Measurements from ENCODE around the gene CRABP2. TPM values are rescaled to one million over a fixed set of nuclear protein-coding genes. Genes with fewer than 3 reads are reported as not detected.

The CRABP2 gene
- total and polyA plus RNA-seq, 2 experiments from 2014 or later, result 38.8 to 64.1 TPM

- in situ Hi-C loops (cut with MboI), result no loop called here
- H2AFZ ChIP-seq, result peak overlapping the region; percentile 87
- no peaks in the 10 kb centered on the region for H3K27me3 ChIP-seq (replicated peaks; ENCODE audit: insufficient read depth)
These were observed 45.2 kb downstream of the CRABP2 start for GRCh38 chr1:156659988-156660751.

GRCh38 chr1:156659661-156659987, 45.8 kb downstream of the CRABP2 start:
- Histone ChIP-seq H3K4me2 (ENCODE audit: unreplicated experiment) (peak overlapping the region; percentile 50), H3K9me2 (ENCODE audit: insufficient read depth) (no peaks in the 10 kb centered on the region), H3K9me3 (ENCODE audit: low read depth) (no peaks in the 10 kb centered on the region), H2AFZ (peak overlapping the region; percentile 87), H3K9ac (peak overlapping the region; percentile 48), H3K27ac (peak overlapping the region; percentile 25; the same call in 1 of the 2 replicates), H3K4me3 (peak overlapping the region; percentile 38), H3K4me1 (ENCODE audit: insufficient read depth) (peaks cover 50% of the 10 kb centered on the region), H3K79me2 (ENCODE audit: insufficient read depth) (no peaks in the 10 kb centered on the region), H3K36me3 (ENCODE audit: low read depth) (no peaks in the 10 kb centered on the region), H4K20me1 (ENCODE audit: insufficient read depth) (no peaks in the 10 kb centered on the region), H3K27me3 (replicated peaks; ENCODE audit: insufficient read depth) (peaks cover under 1% of the 10 kb centered on the region; the same call in 1 of the 2 replicates), H3F3A (ENCODE audit: insufficient read depth) (peaks cover 25% of the 10 kb centered on the region)
- DNase-seq, result no peak
- WGBS, 2 experiments (ENCODE audit: low coverage in 1 of 2, low lambda C conversion rate in 2 of 2, missing lambda C conversion rate in 2 of 2), result 4 to 6% methylated on average over 6 of the region's 6 CpGs
- in situ Hi-C loops (cut with MboI), result no loop called here
- no peak for TF ChIP-seq EZH2 (IDR thresholded peaks at IDR 0.05; ENCODE audit: insufficient read depth, poor library complexity, severe bottlenecking)
- no peak for TF ChIP-seq EZH2phosphoT487 (IDR thresholded peaks at IDR 0.05; ENCODE audit: insufficient read depth, low read depth)

More at GRCh38 chr1:156659988-156660751, 45.2 kb downstream of the CRABP2 start:
- Histone ChIP-seq H3K9me2 (ENCODE audit: insufficient read depth) (no peaks in the 10 kb centered on the region), H4K20me1 (ENCODE audit: insufficient read depth) (no peaks in the 10 kb centered on the region), H3K9ac (peak overlapping the region; percentile 48), H3K4me3 (peak overlapping the region; percentile 38), H3F3A (ENCODE audit: insufficient read depth) (peaks cover 25% of the 10 kb centered on the region), H3K27ac (peak overlapping the region; percentile 62), H3K4me2 (ENCODE audit: unreplicated experiment) (peak overlapping the region; percentile 50), H3K36me3 (ENCODE audit: low read depth) (no peaks in the 10 kb centered on the region), H3K9me3 (ENCODE audit: low read depth) (no peaks in the 10 kb centered on the region), H3K4me1 (ENCODE audit: insufficient read depth) (peaks cover 53% of the 10 kb centered on the region), H3K79me2 (ENCODE audit: insufficient read depth) (no peaks in the 10 kb centered on the region)
- DNase-seq, result peak; percentile 99
- WGBS, 2 experiments (ENCODE audit: low coverage in 1 of 2, low lambda C conversion rate in 2 of 2, missing lambda C conversion rate in 2 of 2), result 5% methylated on average over 28 to 37 of the region's 38 CpGs
- no peak for TF ChIP-seq EZH2phosphoT487 (IDR thresholded peaks at IDR 0.05; ENCODE audit: insufficient read depth, low read depth)
- no peak for TF ChIP-seq EZH2 (IDR thresholded peaks at IDR 0.05; ENCODE audit: insufficient read depth, poor library complexity, severe bottlenecking)

GRCh38 chr1:156658945-156659574, 46.3 kb downstream of the CRABP2 start:
- Histone ChIP-seq H3K4me1 (ENCODE audit: insufficient read depth) (peaks cover 45% of the 10 kb centered on the region), H3K79me2 (ENCODE audit: insufficient read depth) (no peaks in the 10 kb centered on the region), H4K20me1 (ENCODE audit: insufficient read depth) (no peaks in the 10 kb centered on the region), H3K4me2 (ENCODE audit: unreplicated experiment) (peak overlapping the region; percentile 50), H3K9me2 (ENCODE audit: insufficient read depth) (no peaks in the 10 kb centered on the region), H3K27ac (0 out of 2 replicates have a peak overlapping the region, but pooled peaks have one; percentile 25), H2AFZ (peak overlapping the region; percentile 87), H3K4me3 (no peak overlapping the region), H3K27me3 (replicated peaks; ENCODE audit: insufficient read depth) (peaks cover 6% of the 10 kb centered on the region; the same call in 1 of the 2 replicates), H3K36me3 (ENCODE audit: low read depth) (no peaks in the 10 kb centered on the region), H3K9me3 (ENCODE audit: low read depth) (no peaks in the 10 kb centered on the region), H3K9ac (peak overlapping the region; percentile 48), H3F3A (ENCODE audit: insufficient read depth) (peaks cover 25% of the 10 kb centered on the region)
- TF ChIP-seq EZH2phosphoT487 (IDR thresholded peaks at IDR 0.05; ENCODE audit: insufficient read depth, low read depth) (no peak), EZH2 (IDR thresholded peaks at IDR 0.05; ENCODE audit: insufficient read depth, poor library complexity, severe bottlenecking) (no peak)
- in situ Hi-C loops (cut with MboI), result no loop called here
- no peak for DNase-seq
- 81 to 87% methylated on average over 8 to 10 of the region's 10 CpGs for WGBS, 2 experiments (ENCODE audit: low coverage in 1 of 2, low lambda C conversion rate in 2 of 2, missing lambda C conversion rate in 2 of 2)

- no peak overlapping the region for H3K9ac ChIP-seq
- no peaks in the 10 kb centered on the region for H3K9me2 ChIP-seq (ENCODE audit: insufficient read depth)
- no peak overlapping the region for H3K4me3 ChIP-seq
- peaks cover 25% of the 10 kb centered on the region for H3F3A ChIP-seq (ENCODE audit: insufficient read depth)
- no peaks in the 10 kb centered on the region for H3K9me3 ChIP-seq (ENCODE audit: low read depth)
- WGBS, 2 experiments (ENCODE audit: low coverage in 1 of 2, low lambda C conversion rate in 2 of 2, missing lambda C conversion rate in 2 of 2), result 89 to 90% methylated on average over 14 of the region's 14 CpGs
- no peak overlapping the region for H3K27ac ChIP-seq
- H3K4me1 ChIP-seq (ENCODE audit: insufficient read depth), result peaks cover 39% of the 10 kb centered on the region
- H3K79me2 ChIP-seq (ENCODE audit: insufficient read depth), result no peaks in the 10 kb centered on the region
- H3K4me2 ChIP-seq (ENCODE audit: unreplicated experiment), result no peak overlapping the region
- H3K36me3 ChIP-seq (ENCODE audit: low read depth), result no peaks in the 10 kb centered on the region
- H4K20me1 ChIP-seq (ENCODE audit: insufficient read depth), result no peaks in the 10 kb centered on the region
- TF ChIP-seq EZH2phosphoT487 (IDR thresholded peaks at IDR 0.05; ENCODE audit: insufficient read depth, low read depth) (no peak), EZH2 (IDR thresholded peaks at IDR 0.05; ENCODE audit: insufficient read depth, poor library complexity, severe bottlenecking) (no peak)
- no peak overlapping the region for H2AFZ ChIP-seq
- DNase-seq, result no peak
- in situ Hi-C loops (cut with MboI), result no loop called here
- peaks cover 12% of the 10 kb centered on the region; the same call in 1 of the 2 replicates for H3K27me3 ChIP-seq (replicated peaks; ENCODE audit: insufficient read depth)
These were observed 46.9 kb downstream of the CRABP2 start for GRCh38 chr1:156658496-156658895.

Measured in GM23248 (cell line).